RCC 7860 (cell line): ENCODE data around the gene NCKAP5.

Source experiments
- DNase-seq: peaks from one replicate; pipeline ENCODE4 v3.0.0-alpha.2; 2015; ENCODE audit warnings: low spot score
- FAIRE-seq: peaks from 2 replicates; lab custom pipeline; 2012; peaks lifted over from hg19 to GRCh38; lab: Jason Lieb, UNC

NCKAP5 gene

GRCh38 chr2:133173224-133173623 is 395.0 kb downstream of the NCKAP5 start:
- no peak for DNase-seq
- FAIRE-seq = no peak

DNA sequence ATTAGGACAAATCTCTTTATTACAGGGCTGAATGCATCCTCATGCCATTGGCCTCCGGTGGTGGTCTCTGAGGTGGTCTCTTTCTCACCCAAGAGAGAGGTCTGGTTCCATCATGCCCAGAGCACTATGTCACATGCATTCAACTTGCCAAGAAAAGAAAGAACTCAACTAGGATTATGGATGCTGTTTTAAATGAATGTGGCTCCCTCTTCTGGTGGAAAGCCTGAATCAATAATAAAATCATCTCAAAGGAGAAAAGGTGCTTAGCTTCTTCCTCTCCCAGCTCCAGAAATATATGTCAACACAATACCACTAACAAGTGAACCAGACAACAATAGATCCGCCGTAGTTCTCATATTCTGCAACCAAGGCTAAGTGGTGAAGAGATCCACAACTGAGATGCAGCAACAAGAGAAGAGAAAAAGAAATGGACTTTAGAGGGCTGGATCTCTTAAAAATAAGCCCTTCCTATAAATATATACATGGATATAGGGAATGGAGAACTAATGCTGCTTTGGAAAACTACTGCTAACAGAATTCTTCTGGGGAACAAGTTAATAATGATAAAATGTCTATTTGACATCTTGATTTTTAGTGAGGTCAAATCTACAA is 396.8 kb downstream of the NCKAP5 start:
- DNase-seq = peak; percentile 63
- peak; percentile 67 for FAIRE-seq

GRCh38 chr2:133169274-133169912 is 398.9 kb downstream of the NCKAP5 start:
- FAIRE-seq (no peak), DNase-seq (no peak)

GRCh38 chr2:133167990-133168389 is 400.3 kb downstream of the NCKAP5 start:
- FAIRE-seq (no peak), DNase-seq (no peak)

GRCh38 chr2:133167223-133167622 is 401.0 kb downstream of the NCKAP5 start:
- no peak for DNase-seq
- FAIRE-seq = no peak

DNA sequence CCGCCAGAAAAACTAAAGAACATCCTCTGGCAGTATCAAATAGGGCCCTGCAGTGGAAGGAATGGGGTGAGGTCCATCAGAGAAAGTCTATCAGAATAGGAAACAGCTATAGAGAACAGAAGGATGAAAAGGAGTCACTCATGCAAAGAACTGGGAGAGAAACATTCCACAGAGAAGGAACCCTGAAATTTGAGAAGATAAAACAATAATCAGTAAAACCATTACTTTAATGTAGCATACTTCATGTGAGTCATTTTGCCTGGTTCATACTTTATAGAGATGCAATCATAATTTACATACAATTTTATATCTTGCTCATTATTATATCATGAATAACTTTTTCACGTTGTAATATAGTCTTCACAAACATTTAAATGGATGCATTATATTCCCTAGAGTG is 402.2 kb downstream of the NCKAP5 start:
- no peak for DNase-seq
- FAIRE-seq = no peak

GRCh38 chr2:133163111-133163510 is 405.2 kb downstream of the NCKAP5 start:
- no peak for DNase-seq
- no peak for FAIRE-seq

DNA sequence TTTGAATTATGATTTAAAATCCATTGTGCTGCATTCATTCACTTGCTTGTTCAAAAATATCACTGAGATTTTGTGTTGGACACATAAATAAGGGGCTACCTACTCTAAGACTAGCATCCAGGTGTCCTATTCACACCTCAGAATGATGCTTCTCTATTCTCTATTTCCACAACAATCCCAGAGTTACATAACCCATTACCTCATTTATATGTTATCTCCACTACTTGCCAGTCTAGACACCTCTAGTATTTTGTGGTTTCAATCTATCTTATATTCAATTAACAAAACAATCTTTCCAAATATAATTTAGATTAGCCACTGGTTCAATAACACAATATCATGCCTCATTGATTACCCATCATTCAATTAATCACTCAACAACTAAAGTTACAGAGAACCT is 409.8 kb downstream of the NCKAP5 start:
- FAIRE-seq (no peak), DNase-seq (no peak)

DNA sequence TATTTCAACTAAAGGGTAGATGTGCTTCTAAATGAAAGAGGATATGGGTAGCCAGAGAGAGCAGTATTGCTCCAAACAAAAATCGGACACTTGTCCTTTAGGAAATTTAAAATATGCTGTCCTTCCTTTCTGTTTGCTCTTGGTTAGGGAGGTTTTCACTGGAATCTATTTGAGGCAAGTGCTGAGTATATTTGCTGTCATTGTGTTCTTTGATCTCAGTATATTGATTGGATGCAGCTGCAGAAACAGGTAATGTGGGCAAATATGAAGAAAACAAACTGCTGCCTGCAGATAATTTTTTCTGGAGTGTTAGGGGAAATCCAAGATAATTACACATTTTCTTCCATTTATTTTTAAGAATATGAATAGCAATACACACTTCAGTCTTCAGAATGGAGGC is 410.2 kb downstream of the NCKAP5 start:
- FAIRE-seq = no peak
- DNase-seq = no peak

GRCh38 chr2:133157141-133157540 is 411.1 kb downstream of the NCKAP5 start:
- no peak for DNase-seq
- FAIRE-seq = no peak

GRCh38 chr2:133152801-133153200 is 415.5 kb downstream of the NCKAP5 start:
- DNase-seq (no peak), FAIRE-seq (no peak)

DNA sequence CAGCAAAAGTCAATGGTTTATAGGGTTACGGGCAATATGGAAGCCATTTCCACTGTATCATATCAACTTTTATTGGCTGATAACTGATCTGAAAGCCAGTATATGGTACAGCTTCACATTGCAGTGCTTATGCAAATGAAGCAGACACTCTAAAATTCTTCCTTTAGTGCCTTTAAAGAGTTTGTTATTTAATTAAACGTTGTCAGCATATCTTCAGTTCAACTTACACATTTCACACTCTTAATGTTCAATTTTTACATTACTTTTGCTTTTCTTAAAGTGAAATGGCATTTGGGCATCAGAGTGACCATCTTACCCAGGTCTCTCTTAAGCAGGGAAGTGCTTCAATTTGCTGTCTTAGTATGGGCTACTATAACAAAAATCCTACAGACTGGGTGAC is 420.1 kb downstream of the NCKAP5 start:
- FAIRE-seq = no peak
- no peak for DNase-seq

DNA sequence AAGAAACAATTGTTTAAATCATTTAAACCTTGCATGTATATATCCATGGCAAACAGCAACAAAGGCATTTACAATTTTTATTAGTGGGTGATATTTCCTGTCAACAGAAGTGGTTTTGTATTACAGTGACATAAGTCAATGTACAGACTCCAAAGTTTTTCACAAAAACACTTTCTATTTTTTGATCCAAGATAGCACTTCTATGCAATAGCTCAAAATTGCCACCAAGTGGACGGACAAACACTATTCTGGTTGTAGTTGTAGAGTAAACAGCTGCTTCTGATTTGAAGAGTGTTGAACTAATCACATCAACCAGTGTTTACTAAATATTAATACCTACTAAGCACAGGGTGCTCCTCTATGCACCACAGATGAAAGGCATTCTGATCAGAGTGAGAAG is 421.4 kb downstream of the NCKAP5 start:
- DNase-seq = no peak
- no peak for FAIRE-seq

DNA sequence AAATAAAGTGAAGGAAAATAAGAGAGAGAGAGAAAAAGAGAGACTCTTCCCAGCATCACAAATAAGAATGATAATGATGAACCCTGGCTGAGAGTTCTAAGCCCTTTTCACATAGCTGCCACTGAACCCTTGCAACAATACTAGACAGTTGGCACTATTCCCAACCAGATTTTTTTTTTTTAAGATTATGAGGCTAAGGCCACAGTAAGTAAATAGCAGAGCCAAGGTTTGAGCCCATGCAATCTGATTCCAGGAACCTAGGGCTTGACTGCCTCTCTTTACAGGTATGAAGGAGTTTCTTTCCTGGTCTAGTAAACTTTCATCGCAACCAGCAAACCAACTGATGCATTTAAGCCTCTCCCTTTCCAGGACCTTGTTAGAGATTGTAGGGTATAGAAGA is 424.6 kb downstream of the NCKAP5 start:
- FAIRE-seq = no peak
- DNase-seq = no peak

DNA sequence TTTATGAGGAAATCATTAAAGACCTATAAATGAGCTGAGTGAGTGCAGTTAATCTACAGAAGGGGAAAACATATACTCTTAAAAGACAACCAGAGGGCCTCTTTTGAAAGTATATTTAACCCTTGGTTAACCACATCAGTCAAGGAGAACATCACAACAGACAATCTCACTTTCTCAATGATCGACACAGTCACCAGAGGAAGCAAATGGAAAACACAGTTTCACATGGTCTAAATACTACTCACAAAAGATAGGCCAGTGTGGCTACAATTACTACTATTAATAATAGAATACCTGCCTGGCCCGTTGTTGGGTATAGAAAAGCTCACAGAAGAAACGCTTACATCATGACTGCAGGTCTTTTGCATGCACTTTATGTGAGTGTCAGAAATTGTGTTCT is 426.2 kb downstream of the NCKAP5 start:
- DNase-seq (no peak), FAIRE-seq (no peak)

- FAIRE-seq (peak; percentile 42), DNase-seq (no peak)
Measured at GRCh38 chr2:133140620-133141019, 427.6 kb downstream of the NCKAP5 start.

GRCh38 chr2:133139847-133140533 is 428.3 kb downstream of the NCKAP5 start:
- DNase-seq (no peak), FAIRE-seq (no peak)

DNA sequence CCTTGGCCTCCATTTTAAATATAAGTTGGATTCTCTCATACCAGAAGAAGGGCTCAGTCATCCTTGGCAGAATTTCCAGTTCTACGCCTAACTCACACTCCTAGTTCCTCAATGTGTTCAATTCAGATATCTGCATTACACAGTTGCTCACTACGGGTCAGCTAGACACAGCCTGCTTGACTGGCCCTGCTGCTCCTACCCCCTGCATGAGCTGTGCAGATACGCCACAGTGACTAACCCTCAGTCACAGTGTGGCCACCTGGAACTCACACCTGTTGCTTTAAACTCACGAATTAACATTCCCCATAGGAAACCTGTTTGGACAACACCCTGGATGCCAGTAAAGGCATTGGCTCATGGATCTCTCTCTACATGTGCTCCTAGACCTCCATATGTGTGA is 429.6 kb downstream of the NCKAP5 start:
- DNase-seq = no peak
- FAIRE-seq = no peak

DNA sequence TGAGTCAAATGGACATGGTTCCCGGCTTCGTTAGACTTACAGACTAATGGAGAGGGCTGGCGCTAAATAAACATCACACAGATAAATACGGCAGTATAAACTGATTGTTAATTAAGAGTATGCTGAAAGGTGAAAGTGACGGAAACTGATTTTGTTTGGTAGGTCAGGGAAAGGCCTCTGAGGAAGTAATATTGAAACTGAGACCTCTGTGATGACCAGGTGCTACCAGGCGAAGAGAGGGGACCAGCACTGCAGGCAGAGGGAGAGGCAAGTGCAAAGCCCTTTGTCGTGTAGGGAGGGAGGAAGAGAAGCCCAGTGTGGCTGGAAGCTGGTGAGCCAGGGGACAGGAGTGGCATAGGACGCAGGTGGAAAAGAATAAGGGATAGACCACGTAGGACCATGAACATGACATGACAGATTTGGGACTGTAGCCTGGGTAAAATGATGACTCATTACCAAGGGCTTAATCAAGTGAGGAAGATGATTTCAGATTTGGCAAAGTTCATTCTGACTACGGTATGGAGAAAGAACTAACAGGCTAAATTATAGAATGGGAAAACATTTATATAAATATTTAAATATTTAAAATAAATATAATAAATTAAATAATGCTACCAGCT is 433.1 kb downstream of the NCKAP5 start:
- DNase-seq (no peak), FAIRE-seq (no peak)

GRCh38 chr2:133130548-133131246 is 437.6 kb downstream of the NCKAP5 start:
- no peak for DNase-seq
- FAIRE-seq = no peak

DNA sequence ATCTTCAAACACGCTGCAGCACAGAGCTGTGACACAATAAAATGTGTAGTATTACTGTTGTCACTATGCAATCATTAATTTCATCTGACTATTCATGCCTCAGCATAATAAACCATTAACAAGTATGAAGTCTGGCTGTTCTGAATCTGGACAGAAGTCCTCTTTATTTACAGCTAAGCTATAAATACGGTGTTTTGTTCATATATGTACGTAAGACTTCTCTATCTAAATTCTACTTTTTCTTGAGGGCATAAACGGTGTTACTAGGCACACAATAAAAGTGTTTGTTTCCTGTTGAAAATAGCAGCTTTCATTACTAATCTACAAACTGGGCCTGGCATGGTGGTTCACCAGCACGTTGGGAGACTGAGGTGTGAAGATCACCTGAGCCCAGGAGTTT is 443.8 kb downstream of the NCKAP5 start:
- no peak for DNase-seq
- no peak for FAIRE-seq
